Gastroesophageal sphincter (tissue), 4 donors: ENCODE results near the gene ARHGEF17. TPM values are rescaled to one million over a fixed set of nuclear protein-coding genes. Genes with fewer than 3 reads are reported as not detected.

Experiments
- ATAC-seq: fragments of 150-250 bp; one replicate; pipeline ENCODE4 v1.9.1; 2016; ENCODE audit warnings: mild to moderate bottlenecking, moderate library complexity
- H3K27ac ChIP-seq, 4 donors: fragments of 200-600 bp; sonication (generic) in 3 of 4; 1 replicate in 3 of 4; 2 replicates in 1 of 4; pipeline ENCODE4 v1.5.1; 2016 to 2019
- H3K27me3 ChIP-seq: fragments of 200-600 bp; sonication (generic); one replicate; pipeline ENCODE4 v1.5.1; 2019
- H3K36me3 ChIP-seq, 2 donors: fragments of 200-600 bp; sonication (generic); one replicate each; pipeline ENCODE4 v1.5.1; 2019; ENCODE audit warnings: control low read depth in 1 of 2
- H3K4me1 ChIP-seq, 3 donors: fragments of 200-600 bp; sonication (generic); 1 replicate in 2 of 3; 2 replicates in 1 of 3; pipeline ENCODE4 v1.5.1; 2016 to 2019; ENCODE audit warnings: control low read depth in 2 of 3
- H3K4me3 ChIP-seq, 2 donors: fragments of 200-600 bp; sonication (generic); one replicate each; pipeline ENCODE4 v1.5.1; 2019; ENCODE audit warnings: mild to moderate bottlenecking in 1 of 2, moderate library complexity in 1 of 2
- H3K9me3 ChIP-seq, 3 donors: fragments of 200-600 bp; sonication (generic); one replicate each; pipeline ENCODE4 v1.5.1; 2017 to 2019; ENCODE audit warnings: control low read depth in 2 of 3
- CTCF ChIP-seq, 4 experiments: fragments of 200-600 bp in 2 of 4; fragments of 450-650 bp in 2 of 4; sonication (generic) in 1 of 4; IDR thresholded peaks; one replicate each; pipeline ENCODE4 v1.5.1; 2017 to 2019; ENCODE audit warnings: antibody characterized with exemption in 4 of 4, mild to moderate bottlenecking in 2 of 4, moderate library complexity in 2 of 4
- EP300 ChIP-seq: sonication (generic); formaldehyde crosslinking; IDR thresholded peaks from one replicate; pipeline ENCODE4 v1.6.1; 2017; ENCODE audit warnings: antibody characterized with exemption, mild to moderate bottlenecking
- POLR2A ChIP-seq, 2 donors: fragments of 450-650 bp; IDR thresholded peaks; one replicate each; pipeline ENCODE4 v1.6.1; 2017; ENCODE audit warnings: antibody characterized with exemption in 2 of 2, mild to moderate bottlenecking in 2 of 2, moderate library complexity in 1 of 2
- POLR2AphosphoS5 ChIP-seq: sonication (generic); formaldehyde crosslinking; IDR thresholded peaks from one replicate; pipeline ENCODE4 v1.6.1; 2017; ENCODE audit warnings: antibody characterized with exemption
- WGBS, 2 donors: methylation state at CpG; one replicate each; pipeline ENCODE4 v1.1.5; 2018; ENCODE audit warnings: low coverage in 1 of 2; 5-methylcytosine and 5-hydroxymethylcytosine counted together
- total RNA-seq, 4 donors: library from RNA; depleted of rRNA; stranded (reverse); fragments of >200 nt; gene quantifications; one replicate each; pipeline ENCODE4 v1.1.0, GENCODE V29; 2016

ARHGEF17 gene
- 100 to 1,000 TPM in 1 of 4 donors, 10 to 100 TPM in 3; 52.5 to 169 (median 84.4) TPM for total RNA-seq

- H3K36me3 ChIP-seq, result peaks cover 0 to 8% of the 10 kb centered on the region in 2 donors
- H3K27ac ChIP-seq, result peak within 1 kb of the TSS; percentile 96 to 99 (median 98)
- peak; percentile 38 for ATAC-seq
- no peaks in the 10 kb centered on the region for H3K9me3 ChIP-seq
- H3K4me1 ChIP-seq, result peaks cover 0 to 63% (median 20%) of the 10 kb centered on the region in 3 donors
- H3K27me3 ChIP-seq, result no peaks in the 10 kb centered on the region
- no CpG with 5 or more reads among the region's 105 CpGs for WGBS, 2 donors
- TF ChIP-seq POLR2A (IDR thresholded peaks at IDR 0.05), result peak; percentile 39 to 52
- TF ChIP-seq CTCF (IDR thresholded peaks at IDR 0.05), result peak in 1 of 4 experiments; percentile 11
- peak; percentile 51 for TF ChIP-seq POLR2AphosphoS5
- no peak for TF ChIP-seq EP300
- H3K4me3 ChIP-seq, result peak within 1 kb of the TSS; percentile 62 to 89
Measured at GRCh38 chr11:73308003-73308960, at the start of gene ARHGEF17. TSS of gene ARHGEF17 (plus strand) at chr11:73308276. CDS start at chr11:73308639, 363 bp downstream.

DNA sequence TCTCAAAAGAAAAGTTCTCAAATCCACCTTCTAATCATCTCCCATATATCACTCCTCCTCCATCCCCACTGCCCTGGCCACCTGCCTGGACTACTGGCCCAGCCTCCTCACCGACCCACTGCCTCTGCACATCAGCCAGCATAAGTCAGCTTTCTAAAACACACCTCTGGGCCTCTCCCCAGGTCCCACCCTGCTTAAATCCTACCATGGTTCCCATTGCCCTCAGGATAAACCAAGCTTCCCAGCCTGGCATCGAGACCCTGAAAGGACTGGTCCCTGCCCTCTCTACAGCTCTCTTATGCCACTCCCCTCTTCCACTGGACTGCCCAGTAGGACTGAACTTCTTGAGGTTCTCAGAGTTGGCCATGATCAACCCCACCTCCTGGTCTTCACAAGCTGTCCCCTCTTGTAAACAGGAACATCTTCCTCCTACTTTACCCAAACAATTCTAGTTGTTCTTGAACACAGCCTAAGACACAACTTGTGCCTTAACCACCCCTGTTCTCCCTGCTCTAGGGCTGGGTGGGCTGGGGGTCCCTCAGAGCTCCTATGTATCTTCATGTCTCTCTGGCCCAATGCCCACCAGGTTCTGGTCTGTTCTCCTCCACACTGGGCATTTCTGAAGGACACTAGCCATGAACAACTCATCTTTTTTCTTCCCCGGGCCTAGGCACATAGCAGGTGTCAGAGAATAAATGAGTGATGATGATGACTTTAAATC is 48.5 kb upstream of the ARHGEF17 start:
- peaks cover 0 to 22% (median 9%) of the 10 kb centered on the region in 3 donors for H3K4me1 ChIP-seq
- H3K36me3 ChIP-seq, result no peaks in the 10 kb centered on the region
- WGBS, 2 donors, result 83 to 100% methylated on average over 1 to 2 of the region's 3 CpGs
- no peaks in the 10 kb centered on the region for H3K9me3 ChIP-seq
- no peak for ATAC-seq
- TF ChIP-seq POLR2AphosphoS5, result no peak
- no peak for TF ChIP-seq CTCF (IDR thresholded peaks at IDR 0.05)
- no peak for TF ChIP-seq EP300
- TF ChIP-seq POLR2A (IDR thresholded peaks at IDR 0.05), result no peak
- H3K27ac ChIP-seq, result no peak overlapping the region
- no peak overlapping the region for H3K4me3 ChIP-seq
- H3K27me3 ChIP-seq, result peaks cover 16% of the 10 kb centered on the region

- no peak overlapping the region for H3K27ac ChIP-seq
- TF ChIP-seq EP300 (no peak), POLR2AphosphoS5 (no peak), CTCF (IDR thresholded peaks at IDR 0.05) (no peak), POLR2A (IDR thresholded peaks at IDR 0.05) (no peak)
- no peak overlapping the region for H3K4me3 ChIP-seq
- no peaks in the 10 kb centered on the region for H3K9me3 ChIP-seq
- peaks cover 0 to 24% (median 9%) of the 10 kb centered on the region in 3 donors for H3K4me1 ChIP-seq
- no peaks in the 10 kb centered on the region for H3K36me3 ChIP-seq
- no peak for ATAC-seq
- H3K27me3 ChIP-seq, result peaks cover 21% of the 10 kb centered on the region
Measured at GRCh38 chr11:73260127-73260457, 48.0 kb upstream of the ARHGEF17 start.

DNA sequence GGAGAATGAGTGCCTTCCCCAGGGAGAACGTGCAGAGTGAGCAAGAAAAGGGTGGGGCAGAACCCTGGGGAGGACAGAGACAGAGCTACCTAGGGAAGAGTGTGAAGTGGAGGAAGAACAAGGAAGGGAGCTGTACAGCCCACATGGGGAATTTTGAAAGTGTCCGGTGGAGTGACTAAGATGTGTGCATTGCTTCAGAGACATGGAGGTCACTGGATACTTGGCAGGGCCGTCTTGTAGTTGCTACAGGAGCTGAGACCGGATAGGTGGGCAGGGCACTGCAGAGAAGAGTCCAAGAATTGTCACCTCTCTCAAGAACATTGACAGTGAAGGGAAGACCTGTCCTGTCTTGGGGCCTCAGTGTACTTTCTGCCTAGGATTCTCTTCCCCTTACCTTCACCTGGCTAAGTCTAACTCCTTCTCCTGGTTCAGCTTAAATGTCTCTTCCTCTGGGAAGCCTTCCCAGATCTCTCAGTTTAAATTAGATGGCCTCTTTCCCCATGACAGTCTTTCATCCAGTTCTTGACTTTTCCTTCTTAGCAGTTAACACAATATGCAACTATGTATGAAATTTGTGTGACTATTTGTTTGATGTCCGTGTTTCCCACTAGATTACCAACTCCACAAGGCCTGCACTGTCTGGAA is 45.1 kb upstream of the ARHGEF17 start:
- WGBS, 2 donors, result 40 to 89% methylated on average over 1 to 5 of the region's 5 CpGs
- Histone ChIP-seq H3K27ac (no peak overlapping the region), H3K36me3 (no peaks in the 10 kb centered on the region), H3K9me3 (no peaks in the 10 kb centered on the region), H3K4me3 (no peak overlapping the region), H3K4me1 (peaks cover 0 to 15% (median 4%) of the 10 kb centered on the region in 3 donors), H3K27me3 (peaks cover 40% of the 10 kb centered on the region)
- TF ChIP-seq POLR2AphosphoS5, result no peak
- TF ChIP-seq EP300, result no peak
- TF ChIP-seq POLR2A (IDR thresholded peaks at IDR 0.05), result no peak
- TF ChIP-seq CTCF (IDR thresholded peaks at IDR 0.05), result no peak
- ATAC-seq, result no peak
